Loucy (cell line): ENCODE results near the gene COX10.

Experiments
- H2AFZ ChIP-seq: fragments of 200-600 bp; sonication (generic); 2 replicates; pipeline ENCODE4 v1.6.0; 2016; ENCODE audit warnings: antibody characterized with exemption, mild to moderate bottlenecking, low read length, moderate library complexity
- H3F3A ChIP-seq: fragments of 200-600 bp; 2 replicates; pipeline ENCODE4 v1.6.0; 2016; ENCODE audit warnings: antibody characterized with exemption, low read depth, mild to moderate bottlenecking
- H3K27me3 ChIP-seq: fragments of 200-600 bp; sonication (generic); 2 replicates; pipeline ENCODE4 v1.6.1; 2014; ENCODE audit warnings: low read length, mild to moderate bottlenecking; ENCODE audit not compliant: insufficient read depth, poor library complexity, severe bottlenecking
- H3K36me3 ChIP-seq: fragments of 200-600 bp; sonication (generic); 2 replicates; pipeline ENCODE4 v1.6.1; 2016; ENCODE audit warnings: low read length; ENCODE audit not compliant: insufficient read depth
- H3K4me1 ChIP-seq: fragments of 200-600 bp; sonication (generic); 2 replicates; pipeline ENCODE4 v1.5.1; 2014; ENCODE audit warnings: low read length, mild to moderate bottlenecking; ENCODE audit not compliant: insufficient read depth, poor library complexity, severe bottlenecking
- H3K4me2 ChIP-seq: fragments of 200-600 bp; sonication (generic); 2 replicates; pipeline ENCODE4 v1.6.0; 2014; ENCODE audit warnings: antibody characterized with exemption, low read length, low read depth, mild to moderate bottlenecking; ENCODE audit not compliant: poor library complexity, severe bottlenecking
- H3K4me3 ChIP-seq: fragments of 200-600 bp; sonication (generic); 2 replicates; pipeline ENCODE4 v1.5.1; 2014; ENCODE audit warnings: low read length, mild to moderate bottlenecking, mixed read lengths; ENCODE audit not compliant: poor library complexity, severe bottlenecking
- H3K79me2 ChIP-seq: fragments of 200-600 bp; sonication (generic); 2 replicates; pipeline ENCODE4 v1.6.1; 2014; ENCODE audit warnings: low read length; ENCODE audit not compliant: insufficient read depth
- H3K9ac ChIP-seq: fragments of 200-600 bp; sonication (generic); 2 replicates; pipeline ENCODE4 v1.6.0; 2014; ENCODE audit warnings: mild to moderate bottlenecking, low read depth, low read length, moderate library complexity; ENCODE audit not compliant: poor library complexity, severe bottlenecking
- H3K9me2 ChIP-seq: fragments of 200-600 bp; sonication (generic); replicated peaks from 2 replicates; pipeline ENCODE4 v1.6.1; 2016; ENCODE audit warnings: low read depth, low read length, mixed read lengths
- H3K9me3 ChIP-seq: fragments of 200-600 bp; sonication (generic); 2 replicates; pipeline ENCODE4 v1.6.1; 2014; ENCODE audit warnings: mild to moderate bottlenecking, antibody characterized with exemption, low read length, low read depth; ENCODE audit not compliant: insufficient read depth
- H4K20me1 ChIP-seq: fragments of 200-600 bp; sonication (generic); 2 replicates; pipeline ENCODE4 v1.6.0; 2014; ENCODE audit warnings: antibody characterized with exemption, low read length, mild to moderate bottlenecking; ENCODE audit not compliant: insufficient read depth, poor library complexity, severe bottlenecking
- CTCF ChIP-seq: fragments of 200-600 bp; sonication (generic); conservative IDR thresholded peaks from 2 replicates; pipeline ENCODE4 v1.5.1; 2014; ENCODE audit warnings: mild to moderate bottlenecking, antibody characterized with exemption, low read length
- EZH2phosphoT487 ChIP-seq: fragments of 200-600 bp; IDR thresholded peaks from 2 replicates; pipeline ENCODE4 v1.6.1; 2018; ENCODE audit warnings: antibody characterized with exemption, mild to moderate bottlenecking, moderate library complexity, borderline replicate concordance

Gene COX10

DNA sequence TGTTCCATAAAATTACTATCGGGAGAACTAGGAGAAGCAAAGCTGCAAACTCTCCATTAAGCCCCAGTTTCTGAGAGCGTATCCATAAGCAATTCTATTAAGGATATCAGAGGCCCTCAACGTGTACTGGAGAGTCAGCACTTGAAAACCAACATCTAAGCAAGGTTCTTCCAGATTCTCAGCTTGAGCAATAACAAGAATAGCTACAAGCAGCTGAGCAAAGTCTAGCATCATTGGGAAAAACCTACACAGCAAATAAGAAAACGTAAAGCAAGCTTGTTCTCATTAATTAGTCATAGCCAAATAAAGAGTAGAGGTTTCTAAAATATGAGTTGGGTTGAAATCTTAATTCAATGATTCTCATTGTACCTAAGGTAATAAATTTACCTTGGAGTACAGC is 26.9 kb upstream of the COX10 start:
- H3K79me2 ChIP-seq: no peaks in the 10 kb centered on the region
- H3K9me3 ChIP-seq: no peaks in the 10 kb centered on the region
- H4K20me1 ChIP-seq: no peaks in the 10 kb centered on the region
- TF ChIP-seq EZH2phosphoT487 (no peak), CTCF (no peak)
- H2AFZ ChIP-seq: no peak overlapping the region
- H3K9me2 ChIP-seq: no peaks in the 10 kb centered on the region
- H3K9ac ChIP-seq: no peak overlapping the region
- H3K4me1 ChIP-seq: no peaks in the 10 kb centered on the region
- H3K36me3 ChIP-seq: no peaks in the 10 kb centered on the region
- no peaks in the 10 kb centered on the region for H3F3A ChIP-seq
- no peak overlapping the region for H3K4me2 ChIP-seq
- H3K27me3 ChIP-seq: no peaks in the 10 kb centered on the region
- no peak overlapping the region for H3K4me3 ChIP-seq

GRCh38 chr17:14044702-14045101 is 24.6 kb upstream of the COX10 start:
- Histone ChIP-seq H3F3A (no peaks in the 10 kb centered on the region), H3K4me1 (no peaks in the 10 kb centered on the region), H2AFZ (no peak overlapping the region), H3K36me3 (no peaks in the 10 kb centered on the region), H3K9me2 (no peaks in the 10 kb centered on the region), H3K4me2 (no peak overlapping the region), H3K9ac (no peak overlapping the region), H4K20me1 (no peaks in the 10 kb centered on the region), H3K79me2 (no peaks in the 10 kb centered on the region), H3K27me3 (no peaks in the 10 kb centered on the region), H3K9me3 (no peaks in the 10 kb centered on the region), H3K4me3 (no peak overlapping the region)
- TF ChIP-seq EZH2phosphoT487 (no peak), CTCF (no peak)

GRCh38 chr17:14046978-14047377 is 22.3 kb upstream of the COX10 start:
- TF ChIP-seq EZH2phosphoT487: no peak
- TF ChIP-seq CTCF: no peak

More at GRCh38 chr17:14046978-14047377, 22.3 kb upstream of the COX10 start:
- H3K27me3 ChIP-seq: no peaks in the 10 kb centered on the region
- H3K79me2 ChIP-seq: no peaks in the 10 kb centered on the region
- no peaks in the 10 kb centered on the region for H3K36me3 ChIP-seq
- H3K4me3 ChIP-seq: no peak overlapping the region
- no peaks in the 10 kb centered on the region for H3K9me2 ChIP-seq
- no peak overlapping the region for H3K9ac ChIP-seq
- H2AFZ ChIP-seq: no peak overlapping the region
- no peaks in the 10 kb centered on the region for H3F3A ChIP-seq
- no peak overlapping the region for H3K4me2 ChIP-seq
- H3K9me3 ChIP-seq: no peaks in the 10 kb centered on the region
- H4K20me1 ChIP-seq: no peaks in the 10 kb centered on the region
- no peaks in the 10 kb centered on the region for H3K4me1 ChIP-seq
